ENCODE results near the gene SLC35B2. TPM values are rescaled to one million over a fixed set of nuclear protein-coding genes. Genes with fewer than 3 reads are reported as not detected.

Gene SLC35B2
- total RNA-seq, 1 experiment from 2014 or later: 143 TPM

DNA sequence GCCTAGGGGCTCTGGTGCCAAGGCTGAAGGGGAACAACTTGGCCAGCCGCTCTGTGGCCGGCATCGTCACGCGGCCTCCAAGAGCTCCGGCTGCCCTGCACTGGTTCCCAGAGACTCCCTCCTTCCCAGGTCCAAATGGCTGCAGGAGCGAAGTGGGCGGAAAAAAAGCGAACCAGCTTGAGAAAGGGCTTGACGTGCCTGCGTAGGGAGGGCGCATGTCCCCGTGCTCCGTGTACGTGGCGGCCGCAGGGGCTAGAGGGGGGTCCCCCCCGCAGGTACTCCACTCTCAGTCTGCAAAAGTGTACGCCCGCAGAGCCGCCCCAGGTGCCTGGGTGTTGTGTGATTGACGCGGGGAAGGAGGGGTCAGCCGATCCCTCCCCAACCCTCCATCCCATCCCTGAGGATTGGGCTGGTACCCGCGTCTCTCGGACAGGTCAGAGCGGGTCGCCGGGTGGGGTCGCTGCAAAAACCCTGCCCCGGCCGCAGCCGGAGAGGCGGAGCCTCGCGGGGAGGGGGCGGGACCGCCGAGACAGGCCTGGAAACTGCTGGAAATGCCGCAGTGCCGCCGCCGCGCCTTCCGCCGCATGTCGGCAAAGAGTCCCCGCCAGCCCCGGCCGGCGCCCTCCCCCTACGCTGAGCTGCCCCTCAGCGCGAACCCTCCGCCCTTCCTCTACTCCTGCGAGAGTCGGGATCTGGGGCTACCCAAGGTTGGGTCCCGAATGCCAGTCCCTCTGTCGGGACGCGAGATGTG lies 11.2 kb downstream of the SLC35B2 start:
- Mint-ChIP-seq H3K9me3 (ENCODE audit: low read depth, unreplicated experiment) (no peaks in the 10 kb centered on the region), H3K36me3 (ENCODE audit: insufficient read depth, unreplicated experiment) (peaks cover 65% of the 10 kb centered on the region), H3K27ac (ENCODE audit: unreplicated experiment) (peak overlapping the region; percentile 99)

DNA sequence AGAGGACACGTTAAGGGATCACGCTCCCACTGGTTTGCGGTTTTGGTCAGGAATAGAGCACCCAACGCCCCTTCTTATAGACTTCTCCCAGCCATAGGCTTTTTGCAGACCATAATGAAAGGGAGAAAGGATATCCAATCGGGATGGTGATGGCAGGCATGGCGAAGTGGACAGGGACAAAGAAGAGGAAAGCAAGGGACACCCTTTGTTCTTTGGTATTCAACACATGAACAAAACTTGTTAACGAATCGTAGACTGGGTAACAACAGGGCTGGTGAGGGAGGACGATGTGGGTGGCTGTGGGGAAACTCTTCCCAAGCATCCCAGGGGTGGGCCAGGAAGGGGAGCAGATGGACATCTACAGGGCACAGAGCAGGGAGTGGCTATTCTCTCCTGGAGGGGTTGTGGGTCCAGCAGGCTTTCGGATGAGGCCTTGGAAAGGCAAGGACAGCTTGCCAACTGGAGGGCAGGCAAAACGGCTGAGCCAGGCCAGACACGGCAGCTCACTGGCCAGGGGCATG lies 11.9 kb downstream of the SLC35B2 start:
- H3K27ac Mint-ChIP-seq (ENCODE audit: unreplicated experiment): peak overlapping the region; percentile 11
- TF ChIP-seq, protein P1, sequence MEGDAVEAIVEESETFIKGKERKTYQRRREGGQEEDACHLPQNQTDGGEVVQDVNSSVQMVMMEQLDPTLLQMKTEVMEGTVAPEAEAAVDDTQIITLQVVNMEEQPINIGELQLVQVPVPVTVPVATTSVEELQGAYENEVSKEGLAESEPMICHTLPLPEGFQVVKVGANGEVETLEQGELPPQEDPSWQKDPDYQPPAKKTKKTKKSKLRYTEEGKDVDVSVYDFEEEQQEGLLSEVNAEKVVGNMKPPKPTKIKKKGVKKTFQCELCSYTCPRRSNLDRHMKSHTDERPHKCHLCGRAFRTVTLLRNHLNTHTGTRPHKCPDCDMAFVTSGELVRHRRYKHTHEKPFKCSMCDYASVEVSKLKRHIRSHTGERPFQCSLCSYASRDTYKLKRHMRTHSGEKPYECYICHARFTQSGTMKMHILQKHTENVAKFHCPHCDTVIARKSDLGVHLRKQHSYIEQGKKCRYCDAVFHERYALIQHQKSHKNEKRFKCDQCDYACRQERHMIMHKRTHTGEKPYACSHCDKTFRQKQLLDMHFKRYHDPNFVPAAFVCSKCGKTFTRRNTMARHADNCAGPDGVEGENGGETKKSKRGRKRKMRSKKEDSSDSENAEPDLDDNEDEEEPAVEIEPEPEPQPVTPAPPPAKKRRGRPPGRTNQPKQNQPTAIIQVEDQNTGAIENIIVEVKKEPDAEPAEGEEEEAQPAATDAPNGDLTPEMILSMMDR (IDR thresholded peaks at IDR 0.05; ENCODE audit: unreplicated experiment): no peak
- peak overlapping the region; percentile 88 for H3K4me3 Mint-ChIP-seq (ENCODE audit: low read depth, unreplicated experiment)
- no peaks in the 10 kb centered on the region for H3K9me3 Mint-ChIP-seq (ENCODE audit: low read depth, unreplicated experiment)
- H3K4me1 Mint-ChIP-seq (ENCODE audit: low read depth, unreplicated experiment): peaks cover 31% of the 10 kb centered on the region
- intact Hi-C loops (cut with micrococcal nuclease; ENCODE audit: unreplicated experiment): no loop called here
- H3K36me3 Mint-ChIP-seq (ENCODE audit: insufficient read depth, unreplicated experiment): peaks cover 59% of the 10 kb centered on the region
- no TSS peak for BruUV-seq (replicated peaks)
- no peak for DNase-seq
- CTCF ChIA-PET: interaction anchor here (0.5 to 2.6 kb wide), 3 partner anchors 8 to 133 kb away, joined by 7 to 16 read pairs (median 9); partner anchors contain the start of gene SLC29A1
- no peaks in the 10 kb centered on the region for H3K27me3 Mint-ChIP-seq (ENCODE audit: unreplicated experiment)

More for the DNA sequence above, 11.2 kb downstream of the SLC35B2 start:
- peak; percentile 97 for DNase-seq
- CTCF ChIA-PET: interaction anchor here (0.6 to 2.6 kb wide), 8 partner anchors 9 to 124 kb away, joined by 3 to 16 read pairs (median 7); partner anchors contain the start of genes AARS2, SLC29A1 and SLC35B2
- Mint-ChIP-seq H3K4me3 (ENCODE audit: low read depth, unreplicated experiment) (peak overlapping the region; percentile 88), H3K27me3 (ENCODE audit: unreplicated experiment) (no peaks in the 10 kb centered on the region), H3K4me1 (ENCODE audit: low read depth, unreplicated experiment) (peaks cover 37% of the 10 kb centered on the region)
- TF ChIP-seq, protein P1 (IDR thresholded peaks at IDR 0.05; ENCODE audit: unreplicated experiment): peak; percentile 34
- no TSS peak for BruUV-seq (replicated peaks)
- intact Hi-C loops (cut with micrococcal nuclease; ENCODE audit: unreplicated experiment): no loop called here

DNA sequence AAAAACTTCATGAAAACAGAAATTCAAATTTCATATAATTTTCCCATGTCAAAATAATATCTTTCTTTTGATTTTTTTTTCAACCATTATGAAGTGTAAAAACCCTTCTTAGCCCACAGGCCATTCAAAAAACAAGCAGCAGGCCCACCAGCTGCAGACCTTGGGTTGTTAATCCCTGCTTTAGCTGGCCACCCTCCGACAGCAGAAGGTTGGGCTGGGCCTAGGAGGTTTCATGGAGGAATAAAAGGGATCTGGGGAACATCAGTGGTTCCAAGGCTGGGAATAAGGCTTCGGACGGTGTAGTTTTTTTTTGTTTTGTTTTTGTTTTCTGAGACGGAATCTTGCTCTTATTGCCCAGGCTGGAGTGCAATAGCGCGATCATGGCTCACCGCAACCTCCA lies 14.0 kb downstream of the SLC35B2 start:
- CTCF ChIA-PET: interaction anchor here (1.2 kb wide), 1 partner anchor 13 kb away, joined by 5 read pairs; no protein-coding TSS in a partner anchor
- Mint-ChIP-seq H3K27ac (ENCODE audit: unreplicated experiment) (no peak overlapping the region), H3K27me3 (ENCODE audit: unreplicated experiment) (no peaks in the 10 kb centered on the region), H3K9me3 (ENCODE audit: low read depth, unreplicated experiment) (no peaks in the 10 kb centered on the region), H3K4me1 (ENCODE audit: low read depth, unreplicated experiment) (peaks cover 23% of the 10 kb centered on the region), H3K4me3 (ENCODE audit: low read depth, unreplicated experiment) (no peak overlapping the region), H3K36me3 (ENCODE audit: insufficient read depth, unreplicated experiment) (peaks cover 41% of the 10 kb centered on the region)
- DNase-seq: no peak
- TF ChIP-seq, protein P1 (IDR thresholded peaks at IDR 0.05; ENCODE audit: unreplicated experiment): no peak
- intact Hi-C loops (cut with micrococcal nuclease; ENCODE audit: unreplicated experiment): no loop called here
- no TSS peak for BruUV-seq (replicated peaks)

DNA sequence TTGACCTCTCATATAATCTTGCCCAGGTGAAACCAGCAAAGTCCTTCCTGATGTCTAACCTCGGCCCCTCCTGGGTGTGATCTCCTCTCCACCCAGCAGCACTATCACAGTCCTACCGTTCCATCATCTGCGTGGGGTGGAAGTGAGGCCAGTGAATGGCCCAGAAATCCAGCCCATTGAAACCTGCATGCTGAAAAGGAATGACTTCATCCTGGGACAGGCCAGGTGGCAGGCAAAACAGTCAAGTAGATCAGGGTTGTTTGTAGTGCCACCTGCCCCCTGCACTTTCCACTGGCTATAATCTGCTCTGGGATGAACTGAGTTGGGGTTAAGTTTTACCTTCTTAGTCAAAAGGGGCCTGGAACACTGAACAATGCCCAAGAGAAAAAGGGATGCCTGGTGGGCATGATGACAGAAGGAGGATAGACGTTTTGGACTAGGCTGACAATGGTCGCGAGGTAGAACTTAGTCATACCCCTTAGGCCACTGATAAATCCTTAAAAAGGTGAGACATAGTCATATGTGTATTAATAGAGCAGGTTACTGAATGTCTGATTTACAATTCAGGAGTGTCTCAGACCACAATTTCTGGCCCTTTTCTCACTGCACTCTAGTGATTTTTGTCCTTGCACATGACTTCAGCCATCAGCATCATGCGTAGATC lies 18.5 kb downstream of the SLC35B2 start:
- H3K4me1 Mint-ChIP-seq (ENCODE audit: low read depth, unreplicated experiment): peaks cover 35% of the 10 kb centered on the region
- intact Hi-C loops (cut with micrococcal nuclease; ENCODE audit: unreplicated experiment): loop anchor here (1.0 to 5.0 kb wide), 2 partner anchors 67 to 142 kb away; no protein-coding TSS in a partner anchor
- H3K4me3 Mint-ChIP-seq (ENCODE audit: low read depth, unreplicated experiment): peak overlapping the region; percentile 83
- H3K36me3 Mint-ChIP-seq (ENCODE audit: insufficient read depth, unreplicated experiment): peaks cover 46% of the 10 kb centered on the region
- no peaks in the 10 kb centered on the region for H3K27me3 Mint-ChIP-seq (ENCODE audit: unreplicated experiment)
- TSS peak; percentile 52 for BruUV-seq (replicated peaks)
- H3K9me3 Mint-ChIP-seq (ENCODE audit: low read depth, unreplicated experiment): no peaks in the 10 kb centered on the region
- H3K27ac Mint-ChIP-seq (ENCODE audit: unreplicated experiment): peak overlapping the region; percentile 23
- CTCF ChIA-PET: no interaction called here
- no peak for DNase-seq
- TF ChIP-seq, protein P1 (IDR thresholded peaks at IDR 0.05; ENCODE audit: unreplicated experiment): no peak
